ENCODE measurements around the gene NLGN1.

- TF ChIP-seq CTCF (IDR thresholded peaks at IDR 0.05) = no peak
- TF ChIP-seq POLR2A (IDR thresholded peaks at IDR 0.05) = no peak
These were observed 5.8 kb downstream of the NLGN1 start for GRCh38 chr3:173403376-173403775.
